Erythroblast (primary cell): Measurements from ENCODE around the gene DSG4.

Experiments
- GATA1 ChIP-seq: IDR thresholded peaks from 2 replicates; pipeline ENCODE4 v1.6.1; 2011; ENCODE audit warnings: low read depth, mild to moderate bottlenecking, control low read depth, low read length, moderate library complexity
- POLR2A ChIP-seq: IDR thresholded peaks from 2 replicates; pipeline ENCODE4 v1.6.1; 2011; ENCODE audit warnings: mild to moderate bottlenecking, low read length

GRCh38 chr18:31420032-31420431 is 43.5 kb downstream of the DSG4 start:
- TF ChIP-seq POLR2A = no peak
- TF ChIP-seq GATA1 = no peak
